GM13977 (cell line): ENCODE results near the gene HNRNPA1.

Source experiments
- DNase-seq: peaks from one replicate; pipeline ENCODE4 v3.0.0; 2012; ENCODE audit warnings: low spot score
- in situ Hi-C: fragments of 300-500 bp; cut with MboI; formaldehyde crosslinking; loops from one replicate; pipeline ENCODE4 v1.12.0; 2022; ENCODE audit warnings: low sequenced_read_pairs, low pct_unique_long_range_greater_than_20kb, mixed read lengths, inconsistent platforms; ENCODE audit not compliant: unreplicated experiment
- TF ChIP-seq, protein P1 (sequence below): IDR thresholded peaks from 2 replicates; pipeline ENCODE4 v1.5.1; 2012; ENCODE audit warnings: mild to moderate bottlenecking, control low read depth; ENCODE audit not compliant: insufficient read depth; ENCODE audit errors: extremely low read depth, missing control alignments

The HNRNPA1 gene

GRCh38 chr12:54299515-54300224 lies 19.1 kb downstream of the HNRNPA1 start:
- DNase-seq = no peak
- in situ Hi-C loops = loop anchor here (10.0 kb wide), 1 partner anchor 65 kb away; the partner anchor contains the start of gene GPR84
- TF ChIP-seq, protein P1, sequence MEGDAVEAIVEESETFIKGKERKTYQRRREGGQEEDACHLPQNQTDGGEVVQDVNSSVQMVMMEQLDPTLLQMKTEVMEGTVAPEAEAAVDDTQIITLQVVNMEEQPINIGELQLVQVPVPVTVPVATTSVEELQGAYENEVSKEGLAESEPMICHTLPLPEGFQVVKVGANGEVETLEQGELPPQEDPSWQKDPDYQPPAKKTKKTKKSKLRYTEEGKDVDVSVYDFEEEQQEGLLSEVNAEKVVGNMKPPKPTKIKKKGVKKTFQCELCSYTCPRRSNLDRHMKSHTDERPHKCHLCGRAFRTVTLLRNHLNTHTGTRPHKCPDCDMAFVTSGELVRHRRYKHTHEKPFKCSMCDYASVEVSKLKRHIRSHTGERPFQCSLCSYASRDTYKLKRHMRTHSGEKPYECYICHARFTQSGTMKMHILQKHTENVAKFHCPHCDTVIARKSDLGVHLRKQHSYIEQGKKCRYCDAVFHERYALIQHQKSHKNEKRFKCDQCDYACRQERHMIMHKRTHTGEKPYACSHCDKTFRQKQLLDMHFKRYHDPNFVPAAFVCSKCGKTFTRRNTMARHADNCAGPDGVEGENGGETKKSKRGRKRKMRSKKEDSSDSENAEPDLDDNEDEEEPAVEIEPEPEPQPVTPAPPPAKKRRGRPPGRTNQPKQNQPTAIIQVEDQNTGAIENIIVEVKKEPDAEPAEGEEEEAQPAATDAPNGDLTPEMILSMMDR = no peak

GRCh38 chr12:54300225-54300731 lies 19.8 kb downstream of the HNRNPA1 start:
- no peak for DNase-seq
- TF ChIP-seq, protein P1 = no peak
- in situ Hi-C loops = no loop called here

DNA sequence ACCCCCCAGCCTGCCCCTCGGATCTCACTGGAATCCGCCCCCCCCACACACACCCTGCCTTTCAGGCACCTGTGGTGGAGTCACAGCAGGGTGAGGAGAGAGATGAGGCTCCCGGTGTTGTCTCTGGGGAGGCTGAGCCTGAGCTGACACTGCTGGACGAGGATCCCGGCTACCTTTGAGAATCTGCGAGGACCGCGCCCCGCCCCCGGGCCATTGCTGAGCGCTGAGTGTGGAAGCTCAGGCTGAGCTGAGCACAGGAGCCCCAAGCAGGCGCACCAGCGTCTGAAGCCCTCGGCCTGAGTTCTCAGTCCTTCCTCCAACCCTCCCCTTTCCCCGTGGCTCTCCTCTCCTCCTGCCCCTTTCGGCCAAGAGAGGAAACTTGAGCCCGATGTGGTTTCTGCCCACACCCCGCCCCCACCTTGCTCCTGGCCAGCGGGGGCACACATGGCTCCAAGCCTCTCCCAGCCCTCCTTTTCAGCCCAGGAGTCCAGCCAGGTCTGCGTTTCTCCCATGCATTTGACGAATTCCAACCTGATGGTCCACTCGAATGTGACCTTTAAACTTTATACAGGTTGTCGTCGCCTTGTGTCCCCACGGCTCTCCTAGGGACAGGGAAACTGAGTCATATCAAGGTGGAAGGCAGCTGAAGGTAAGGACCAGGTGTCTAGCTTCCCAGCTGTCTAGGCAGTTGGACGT lies 20.4 kb downstream of the HNRNPA1 start, which contains the start of gene NFE2:
NFE2 (minus strand) TSS at position 284 of the 696 bp plus-strand sequence. CDS start 5,767 bp downstream, outside the sequence.
- peak; percentile 27 for DNase-seq
- TF ChIP-seq, protein P1 = no peak
- in situ Hi-C loops = no loop called here

- no peak for DNase-seq
- TF ChIP-seq, protein P1 = no peak
- in situ Hi-C loops = no loop called here
Observed at GRCh38 chr12:54301428-54302048, 21.0 kb downstream of the HNRNPA1 start.

DNA sequence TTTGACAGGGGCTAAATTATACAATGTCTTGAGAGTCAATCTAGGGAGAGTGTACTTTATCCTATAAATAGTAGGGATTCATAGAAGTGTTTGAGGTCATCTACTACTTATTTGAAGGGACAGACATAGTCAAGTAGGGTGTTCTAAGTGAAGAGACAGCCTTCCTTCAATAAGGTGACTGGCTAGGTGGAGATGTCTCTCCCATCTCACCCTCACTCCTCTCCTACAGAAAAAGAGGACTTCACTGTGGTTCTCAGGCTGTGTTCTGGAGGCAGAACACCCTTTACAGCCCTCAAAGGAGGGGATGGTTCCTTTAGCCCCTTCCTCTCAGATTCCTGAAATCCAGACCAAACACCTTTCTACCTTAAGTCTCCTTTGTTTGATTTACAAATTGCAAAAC lies 23.1 kb downstream of the HNRNPA1 start:
- no peak for DNase-seq
- in situ Hi-C loops = no loop called here
- TF ChIP-seq, protein P1 = no peak

DNA sequence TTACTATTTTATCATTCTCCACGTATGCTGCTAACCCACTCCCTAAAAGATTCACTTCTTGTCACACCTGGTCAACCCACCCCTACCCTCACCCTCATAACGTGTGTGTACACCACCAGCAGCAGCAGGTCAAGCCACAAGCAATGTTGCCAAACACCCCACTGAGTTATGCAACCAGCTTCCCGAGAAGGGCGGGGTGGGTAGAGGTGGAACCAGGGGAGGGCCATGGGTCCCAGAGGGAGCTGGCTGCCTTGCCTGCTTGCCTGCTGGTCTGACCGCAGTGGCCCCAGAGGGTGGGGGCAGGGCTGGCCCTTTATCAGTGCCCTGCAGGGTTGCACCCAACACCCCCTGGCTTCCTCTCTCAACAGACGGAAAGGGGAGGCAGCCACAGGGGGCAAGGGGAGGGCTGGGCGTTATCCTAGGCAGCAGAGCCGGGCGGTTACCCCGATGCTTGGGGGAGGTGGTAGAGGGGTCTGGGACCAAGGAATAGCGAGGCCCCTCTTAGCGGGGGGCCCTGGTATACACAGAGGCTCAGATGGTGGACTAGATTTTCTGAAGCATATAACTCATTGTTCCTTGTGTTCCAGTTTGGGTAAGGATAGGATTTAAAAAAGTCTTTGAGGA lies 23.8 kb downstream of the HNRNPA1 start:
- DNase-seq = no peak
- TF ChIP-seq, protein P1 = no peak
- in situ Hi-C loops = no loop called here
